GM23248 (cell line): ENCODE data around the gene APBB1IP.

Experiments used
- EZH2 ChIP-seq: fragments of 200-600 bp; sonication (generic); IDR thresholded peaks from 2 replicates; pipeline ENCODE4 v1.6.1; 2018; ENCODE audit warnings: antibody characterized with exemption, mild to moderate bottlenecking; ENCODE audit not compliant: insufficient read depth, poor library complexity, severe bottlenecking
- EZH2phosphoT487 ChIP-seq: fragments of 200-600 bp; sonication (generic); IDR thresholded peaks from 2 replicates; pipeline ENCODE4 v1.6.1; 2018; ENCODE audit warnings: antibody characterized with exemption, moderate library complexity, mild to moderate bottlenecking, low read depth; ENCODE audit not compliant: insufficient read depth

- TF ChIP-seq EZH2, result no peak
- TF ChIP-seq EZH2phosphoT487, result no peak
Observed at GRCh38 chr10:26467639-26468038, 29.5 kb downstream of the APBB1IP start.
